HL-60 (cell line): Measurements from ENCODE around the gene PTCHD4.

ENCODE experiments used
- DNase-seq, 2 experiments: peaks; one replicate each; pipeline ENCODE4 v3.0.0-alpha.2; 2010 to 2020; ENCODE audit warnings: low read depth in 1 of 2, low spot score in 1 of 2
- H3K27ac ChIP-seq: fragments of 250-450 bp; sonication (Bioruptor Pico); replicated peaks from 2 replicates; pipeline ENCODE4 v1.5.1; 2020; ENCODE audit warnings: mild to moderate bottlenecking, moderate library complexity
- H3K27me3 ChIP-seq: fragments of 250-450 bp; sonication (Bioruptor Pico); 2 replicates; pipeline ENCODE4 v1.5.1; 2021; ENCODE audit warnings: mild to moderate bottlenecking, moderate library complexity; ENCODE audit not compliant: insufficient read depth, poor library complexity, severe bottlenecking
- H3K4me3 ChIP-seq: replicated peaks from 2 replicates; pipeline ENCODE4 v1.5.1; 2011; ENCODE audit warnings: mild to moderate bottlenecking, control low read depth, low read length; ENCODE audit not compliant: insufficient read depth
- CTCF ChIP-seq: IDR thresholded peaks from one replicate; pipeline ENCODE4 v1.5.1; 2011; ENCODE audit warnings: low read length, control low read depth, inconsistent platforms; ENCODE audit not compliant: insufficient read depth
- GABPA ChIP-seq: IDR thresholded peaks from 2 replicates; pipeline ENCODE4 v1.6.1; 2012; ENCODE audit warnings: low read depth
- POLR2AphosphoS5 ChIP-seq: IDR thresholded peaks from 2 replicates; pipeline ENCODE4 v1.6.1; 2012; ENCODE audit warnings: low read depth
- REST ChIP-seq: IDR thresholded peaks from 2 replicates; pipeline ENCODE4 v1.6.1; 2012; ENCODE audit warnings: low read depth; ENCODE audit not compliant: insufficient replicate concordance
- SPI1 ChIP-seq: IDR thresholded peaks from 2 replicates; pipeline ENCODE4 v1.6.1; 2012; ENCODE audit warnings: low read depth, mild to moderate bottlenecking, borderline replicate concordance

PTCHD4 gene

GRCh38 chr6:48075181-48075580 is 35.8 kb downstream of the PTCHD4 start:
- TF ChIP-seq CTCF, result no peak
- no peak for TF ChIP-seq REST
- TF ChIP-seq POLR2AphosphoS5, result no peak
- TF ChIP-seq SPI1, result no peak
- TF ChIP-seq GABPA, result no peak

GRCh38 chr6:48073976-48074767 is 36.8 kb downstream of the PTCHD4 start:
- Histone ChIP-seq H3K27me3 (peaks cover 7% of the 10 kb centered on the region), H3K27ac (no peak overlapping the region), H3K4me3 (no peak overlapping the region)
- DNase-seq, result no peak
- TF ChIP-seq SPI1, result no peak
- TF ChIP-seq GABPA, result no peak
- TF ChIP-seq CTCF, result no peak
- no peak for TF ChIP-seq POLR2AphosphoS5
- TF ChIP-seq REST, result no peak

More at GRCh38 chr6:48075181-48075580, 35.8 kb downstream of the PTCHD4 start:
- Histone ChIP-seq H3K27me3 (no peaks in the 10 kb centered on the region), H3K4me3 (no peak overlapping the region), H3K27ac (no peak overlapping the region)
- no peak for DNase-seq

GRCh38 chr6:48071833-48072232 is 39.2 kb downstream of the PTCHD4 start:
- no peak overlapping the region for H3K4me3 ChIP-seq
- no peak overlapping the region for H3K27ac ChIP-seq
- TF ChIP-seq REST (no peak), SPI1 (no peak)
- peaks cover 12% of the 10 kb centered on the region for H3K27me3 ChIP-seq
- no peak for DNase-seq
